C4-2B (cell line): ENCODE measurements around the gene CEP131.

Experiments
- ZFX ChIP-seq: fragments of 450-650 bp; IDR thresholded peaks from 2 replicates; pipeline ENCODE4 v1.6.1; 2017
- TF ChIP-seq, protein P1 (sequence below): fragments of 450-650 bp; conservative IDR thresholded peaks from 2 replicates; pipeline ENCODE4 v1.5.1; 2017; ENCODE audit warnings: mild to moderate bottlenecking

DNA sequence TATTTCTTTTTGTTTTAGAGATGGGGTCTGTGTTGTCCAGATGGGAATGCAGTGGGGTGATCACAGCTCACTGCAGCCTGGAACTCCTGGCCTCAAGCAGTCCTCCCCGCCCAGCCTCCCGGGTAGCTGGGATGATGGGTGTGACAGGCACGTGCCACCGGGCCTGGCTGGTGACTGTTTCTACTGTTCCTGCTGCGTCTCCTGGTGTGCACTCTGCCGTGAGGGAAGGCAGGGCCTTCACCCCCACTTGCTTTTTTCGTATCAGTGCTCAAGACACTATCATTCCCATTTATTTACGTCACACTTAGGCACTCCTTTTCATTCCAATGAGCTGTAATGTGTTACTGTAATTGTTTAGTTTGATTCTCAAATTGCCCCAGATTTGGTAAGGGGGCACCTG is 82.7 kb downstream of the CEP131 start:
- TF ChIP-seq, protein P1, sequence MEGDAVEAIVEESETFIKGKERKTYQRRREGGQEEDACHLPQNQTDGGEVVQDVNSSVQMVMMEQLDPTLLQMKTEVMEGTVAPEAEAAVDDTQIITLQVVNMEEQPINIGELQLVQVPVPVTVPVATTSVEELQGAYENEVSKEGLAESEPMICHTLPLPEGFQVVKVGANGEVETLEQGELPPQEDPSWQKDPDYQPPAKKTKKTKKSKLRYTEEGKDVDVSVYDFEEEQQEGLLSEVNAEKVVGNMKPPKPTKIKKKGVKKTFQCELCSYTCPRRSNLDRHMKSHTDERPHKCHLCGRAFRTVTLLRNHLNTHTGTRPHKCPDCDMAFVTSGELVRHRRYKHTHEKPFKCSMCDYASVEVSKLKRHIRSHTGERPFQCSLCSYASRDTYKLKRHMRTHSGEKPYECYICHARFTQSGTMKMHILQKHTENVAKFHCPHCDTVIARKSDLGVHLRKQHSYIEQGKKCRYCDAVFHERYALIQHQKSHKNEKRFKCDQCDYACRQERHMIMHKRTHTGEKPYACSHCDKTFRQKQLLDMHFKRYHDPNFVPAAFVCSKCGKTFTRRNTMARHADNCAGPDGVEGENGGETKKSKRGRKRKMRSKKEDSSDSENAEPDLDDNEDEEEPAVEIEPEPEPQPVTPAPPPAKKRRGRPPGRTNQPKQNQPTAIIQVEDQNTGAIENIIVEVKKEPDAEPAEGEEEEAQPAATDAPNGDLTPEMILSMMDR = no peak
- TF ChIP-seq ZFX = no peak
